ENCODE measurements around the gene TPRN.

The TPRN gene

GRCh38 chr9:137223078-137223970 is 22.8 kb upstream of the TPRN start:
- DNase-seq = peak; percentile 84

- DNase-seq = no peak
These were observed 21.9 kb upstream of the TPRN start, which contains the start of gene RNF208 for GRCh38 chr9:137222190-137223077. RNF208 (minus strand) TSS chr9:137222240; CDS start chr9:137221212, 1,028 bp downstream.

- no peak for DNase-seq
These were observed 21.1 kb upstream of the TPRN start for GRCh38 chr9:137221506-137222111.

- no peak for DNase-seq
These were observed 20.6 kb upstream of the TPRN start for GRCh38 chr9:137221095-137221505.

- no peak for DNase-seq
These were observed 20.0 kb upstream of the TPRN start for GRCh38 chr9:137220317-137221094.

- DNase-seq = no peak
These were observed 19.3 kb upstream of the TPRN start for GRCh38 chr9:137219757-137220316.

GRCh38 chr9:137218754-137219271 is 18.3 kb upstream of the TPRN start:
- no peak for DNase-seq

GRCh38 chr9:137218212-137218753 is 17.7 kb upstream of the TPRN start:
- DNase-seq = no peak

GRCh38 chr9:137217276-137218211 is 17.0 kb upstream of the TPRN start:
- DNase-seq = no peak

GRCh38 chr9:137216188-137216965 is 15.8 kb upstream of the TPRN start:
- DNase-seq = no peak

GRCh38 chr9:137215196-137215986 is 14.8 kb upstream of the TPRN start:
- DNase-seq = no peak

GRCh38 chr9:137214620-137215019 is 14.1 kb upstream of the TPRN start:
- DNase-seq = no peak

- no peak for DNase-seq
These were observed 12.9 kb upstream of the TPRN start for GRCh38 chr9:137213160-137214060.

GRCh38 chr9:137212520-137212919 is 12.0 kb upstream of the TPRN start:
- DNase-seq = no peak

- no peak for DNase-seq
These were observed 11.0 kb upstream of the TPRN start for GRCh38 chr9:137211532-137211931.

- DNase-seq = no peak
These were observed 6.1 kb upstream of the TPRN start for GRCh38 chr9:137206602-137207001.

Data from NCI-H1694 treated with DMSO at 0.1 percent for 48 hours (cell line).